Dedifferentiated amniotic fluid mesenchymal stem cell (primary cell): ENCODE measurements around the gene RNFT2.
"Not testable (repeated sequence)": the region's sequence is repeated elsewhere in the genome, so short reads cannot be mapped to it uniquely, and the experiment has no call there.

Experiments
- DNase-seq: peaks from one replicate; pipeline ENCODE4 v3.0.0-alpha.2; 2016; ENCODE audit errors: extremely low spot score

RNFT2 gene

GRCh38 chr12:116794725-116795124 is 56.6 kb downstream of the RNFT2 start:
- DNase-seq = no peak

- DNase-seq = no peak
Measured at GRCh38 chr12:116797885-116798284, 59.8 kb downstream of the RNFT2 start.

GRCh38 chr12:116798719-116799118 is 60.6 kb downstream of the RNFT2 start:
- no peak for DNase-seq

DNA sequence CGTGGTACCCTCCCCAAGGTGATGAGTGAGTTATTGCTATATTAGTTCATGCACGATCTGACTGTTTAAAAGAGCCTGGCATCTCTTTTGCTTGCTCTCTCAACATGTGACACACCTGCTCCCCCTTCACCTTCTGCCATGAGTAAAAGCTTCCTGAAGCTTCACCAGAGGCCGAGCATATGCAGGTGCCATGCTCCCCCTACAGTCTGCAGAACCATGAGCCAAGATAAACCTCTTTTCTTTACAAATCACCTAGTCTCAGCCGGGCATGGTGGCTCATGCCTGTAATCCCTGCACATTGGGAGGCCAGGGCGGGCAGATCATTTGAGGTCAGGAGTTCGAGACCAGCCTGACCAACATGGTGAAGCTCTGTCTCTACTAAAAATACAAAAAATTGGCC is 61.8 kb downstream of the RNFT2 start:
- DNase-seq = no peak

DNA sequence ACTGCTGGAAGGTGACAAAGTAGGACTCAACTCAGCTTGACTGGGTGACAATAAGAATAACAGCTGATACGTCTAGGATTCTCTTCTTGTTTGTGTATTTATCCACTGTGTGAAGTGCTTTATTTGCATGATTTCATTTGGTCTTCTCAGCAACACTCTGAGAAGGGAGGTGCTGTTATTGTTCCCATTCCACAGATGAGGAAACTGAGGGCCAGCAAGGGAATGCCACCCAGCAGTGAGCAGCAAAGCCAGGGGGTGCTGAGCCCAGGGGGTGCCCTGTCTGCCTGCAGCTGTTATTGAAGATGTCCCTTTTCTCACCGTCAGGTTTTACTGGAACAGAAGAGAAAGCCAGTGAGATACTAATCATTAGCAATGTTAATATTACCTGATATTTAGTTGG is 62.8 kb downstream of the RNFT2 start:
- DNase-seq = no peak

DNA sequence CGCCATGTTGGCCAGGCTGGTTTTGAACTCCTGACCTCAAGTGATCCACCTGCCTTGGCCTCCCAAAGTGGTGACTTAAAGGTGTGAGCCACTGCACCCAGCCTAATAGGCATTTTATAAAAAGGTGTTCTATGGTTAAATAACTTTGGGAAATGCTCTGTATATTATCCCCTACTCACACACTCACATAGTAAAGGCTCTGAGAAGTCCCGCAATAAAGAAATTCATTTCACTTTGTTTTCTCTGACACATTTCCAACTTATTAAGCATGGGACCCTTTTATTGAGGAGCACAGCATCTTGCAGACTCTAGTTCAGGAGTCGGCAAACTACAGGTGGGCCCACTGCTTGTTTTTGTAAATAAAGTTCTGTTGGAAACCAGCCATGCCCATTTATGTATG is 63.9 kb downstream of the RNFT2 start:
- DNase-seq = no peak

DNA sequence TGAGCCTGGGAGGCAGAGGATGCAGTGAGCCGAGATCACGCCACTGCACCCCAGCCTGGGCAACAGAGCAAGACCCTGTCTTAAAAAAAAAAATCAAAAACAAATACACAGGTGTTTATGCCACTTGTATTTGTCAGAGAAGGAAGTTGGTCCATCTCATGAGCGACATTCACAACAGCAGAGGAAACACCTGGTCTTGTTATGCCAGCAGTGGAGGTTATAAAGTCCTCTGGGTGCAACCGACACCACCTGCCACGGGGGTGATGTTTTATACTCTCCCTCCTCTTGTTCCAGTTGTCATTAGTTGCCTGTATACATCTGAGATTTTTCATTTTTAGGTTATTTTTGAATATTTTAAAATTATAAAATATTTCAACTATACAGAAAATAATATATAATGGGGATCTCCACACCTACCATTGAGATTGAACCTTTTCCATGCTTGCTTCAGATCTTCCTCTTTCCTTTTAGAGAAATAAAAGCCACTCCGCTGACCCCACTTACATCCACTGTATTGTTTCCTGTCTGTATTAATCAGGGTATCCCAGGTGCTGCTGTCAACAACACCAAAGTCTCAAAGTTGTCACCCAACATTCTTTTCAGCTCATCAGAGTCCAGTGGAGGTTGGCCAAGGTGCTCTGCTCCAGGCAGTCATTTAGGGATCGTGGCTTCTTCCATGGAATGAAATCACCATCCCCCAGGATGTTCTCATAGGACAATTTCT is 65.1 kb downstream of the RNFT2 start:
- no peak for DNase-seq

- no peak for DNase-seq
Measured at GRCh38 chr12:116804051-116804450, 65.9 kb downstream of the RNFT2 start.

DNA sequence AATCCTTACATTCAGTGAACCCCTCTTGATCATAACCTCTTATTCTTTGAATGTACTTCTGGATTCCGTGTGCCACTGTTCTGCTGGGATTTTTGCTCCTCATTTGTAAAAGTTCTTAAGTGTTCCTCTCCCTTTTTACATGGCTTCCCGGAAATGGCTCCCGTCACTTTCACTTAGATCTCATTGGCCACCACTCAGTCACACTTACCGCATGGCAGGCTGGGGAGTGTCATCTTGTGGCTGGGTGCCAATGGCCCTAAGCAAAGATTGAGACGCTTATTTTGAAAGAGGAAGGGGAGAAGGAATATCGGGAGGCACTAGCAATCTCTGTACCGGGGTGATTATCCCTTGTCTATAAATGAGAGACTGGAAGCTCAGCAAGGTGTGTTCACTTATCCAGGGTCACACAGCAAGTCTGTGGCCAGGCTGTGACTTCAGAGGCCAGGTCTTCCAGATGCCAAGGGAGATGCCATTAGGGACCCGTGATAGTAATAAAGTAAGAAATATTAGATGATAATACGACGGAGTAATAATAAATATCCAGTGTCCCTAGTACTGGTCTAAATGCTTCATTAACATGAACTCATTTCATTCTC is 68.8 kb downstream of the RNFT2 start:
- no peak for DNase-seq

DNA sequence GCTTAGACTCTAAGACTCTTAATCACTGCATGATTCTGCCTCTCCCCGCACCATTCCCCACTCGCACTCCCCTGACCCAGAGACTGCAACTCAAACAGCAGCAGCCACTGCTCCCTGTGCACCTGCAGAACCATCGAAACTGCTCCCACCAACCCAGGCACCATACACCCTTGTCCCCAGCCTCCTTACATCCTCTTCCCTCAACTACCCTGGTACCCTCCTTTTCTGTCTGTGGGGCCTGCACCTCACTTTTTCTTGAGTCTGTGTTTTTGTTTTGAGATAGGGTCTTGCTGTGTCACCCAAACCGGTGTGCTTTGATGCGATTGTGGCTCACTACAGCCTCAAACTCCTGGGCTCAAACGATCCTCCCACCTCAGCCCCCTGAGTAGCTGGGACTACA is 69.4 kb downstream of the RNFT2 start:
- no peak for DNase-seq

- DNase-seq = no peak
Measured at GRCh38 chr12:116808113-116809105, 70.3 kb downstream of the RNFT2 start.

DNA sequence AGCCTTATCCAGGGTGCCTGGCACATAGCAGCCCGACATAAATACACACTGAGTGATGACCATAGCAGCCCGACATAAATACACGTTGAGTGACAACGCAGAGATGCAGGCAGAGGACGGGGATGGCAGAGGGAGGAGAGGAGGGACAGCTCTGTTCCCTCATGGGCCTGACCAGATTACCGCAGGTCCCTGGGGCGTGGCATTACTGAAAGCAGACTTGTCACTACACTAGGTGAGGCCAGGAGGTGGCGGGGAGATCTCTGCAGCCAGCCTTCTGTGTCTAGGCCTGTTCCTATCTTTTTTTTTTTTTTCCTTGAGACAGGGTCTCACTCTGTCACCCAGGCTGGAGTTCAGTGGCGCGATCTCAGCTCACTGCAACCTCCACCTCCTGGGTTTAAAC is 74.1 kb downstream of the RNFT2 start:
- DNase-seq = no peak

GRCh38 chr12:116813271-116814041 is 75.3 kb downstream of the RNFT2 start:
- DNase-seq = no peak

DNA sequence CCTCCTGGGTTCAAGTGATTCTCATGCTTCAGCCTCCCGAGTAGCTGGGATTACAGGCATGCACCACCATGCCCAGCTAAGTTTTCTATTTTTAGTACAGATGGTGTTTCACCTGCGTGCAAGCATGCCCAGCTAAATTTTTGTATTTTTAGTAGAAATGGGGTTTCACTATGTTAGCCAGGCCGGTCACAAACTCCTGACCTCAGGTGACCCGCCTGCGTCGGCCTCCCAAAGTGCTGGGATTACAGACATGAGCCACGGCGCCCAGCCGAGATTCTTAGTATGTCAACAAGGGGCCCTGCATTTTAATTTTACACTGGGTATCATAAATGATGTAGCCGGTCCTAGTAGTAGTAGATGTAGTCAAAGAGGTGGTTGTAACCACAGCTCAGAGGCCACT is 76.7 kb downstream of the RNFT2 start:
- DNase-seq = not testable (repeated sequence)

- DNase-seq = no peak
Measured at GRCh38 chr12:116818341-116818856, 80.3 kb downstream of the RNFT2 start.

DNA sequence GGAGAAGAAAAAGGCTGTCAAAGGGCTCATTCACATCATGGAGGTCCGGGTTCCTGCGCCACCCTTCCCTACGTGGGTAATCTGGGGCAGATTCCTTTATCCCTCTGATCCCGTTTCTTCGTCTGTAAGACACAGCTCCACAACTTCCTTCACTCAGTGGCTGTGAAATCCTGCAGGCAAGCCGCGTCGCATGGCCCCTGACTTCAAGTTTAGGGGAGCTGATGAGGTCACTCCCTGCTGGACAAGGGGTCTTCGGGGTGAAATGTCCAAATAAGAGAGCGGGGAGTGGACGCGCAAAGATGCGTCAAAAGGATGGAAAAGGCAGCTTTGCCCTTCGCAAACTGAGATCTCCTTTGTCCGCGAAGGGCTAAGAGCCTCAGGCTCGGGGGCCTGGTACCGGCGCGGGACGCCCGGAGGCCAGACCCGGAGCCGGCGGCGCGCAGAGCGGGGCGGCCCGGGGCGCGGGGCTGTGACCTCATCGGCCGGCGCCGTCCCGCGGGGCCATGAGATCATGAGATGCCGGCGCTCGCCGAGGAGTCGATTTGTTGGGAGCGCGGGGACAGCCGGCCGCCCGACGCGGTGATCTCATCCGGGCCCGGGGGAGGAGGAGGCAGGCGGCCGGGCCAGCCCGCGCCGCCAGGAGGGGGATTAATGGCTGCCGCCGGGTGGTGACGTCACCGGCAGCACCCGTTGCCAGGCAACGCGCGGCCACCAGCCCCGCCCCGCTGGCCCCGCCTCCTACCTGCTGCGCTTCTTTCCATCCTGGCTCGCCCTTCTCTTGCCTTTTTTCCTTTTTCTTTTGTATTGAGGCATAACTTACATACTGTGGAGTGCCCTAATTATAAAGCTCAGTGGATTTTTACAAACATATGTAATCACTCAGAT is 81.1 kb downstream of the RNFT2 start:
- peak; percentile 84 for DNase-seq

GRCh38 chr12:116820064-116820656 is 82.0 kb downstream of the RNFT2 start:
- no peak for DNase-seq

DNA sequence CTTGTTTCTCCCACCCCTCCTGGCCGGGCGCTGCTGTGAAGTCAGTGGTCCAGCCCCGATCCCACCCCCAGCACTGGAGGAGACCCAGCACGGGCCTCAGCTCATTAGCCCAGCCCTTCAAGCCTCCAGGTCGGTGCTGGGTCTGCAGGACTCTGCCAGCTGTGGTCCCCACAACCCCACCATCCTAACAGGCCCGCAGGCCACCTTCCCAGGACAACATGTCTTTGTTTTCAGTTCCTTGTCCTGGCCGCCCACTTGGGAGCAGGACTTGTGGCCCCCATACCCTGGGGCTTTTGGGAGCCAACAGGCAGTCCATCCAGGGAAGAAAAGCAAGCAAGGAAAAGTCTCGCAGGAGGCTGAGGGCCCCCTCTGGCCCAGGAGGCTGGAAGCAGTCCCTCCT is 83.2 kb downstream of the RNFT2 start:
- no peak for DNase-seq

- DNase-seq = no peak
Measured at GRCh38 chr12:116827432-116827831, 89.3 kb downstream of the RNFT2 start.

- no peak for DNase-seq
Measured at GRCh38 chr12:116832353-116832752, 94.2 kb downstream of the RNFT2 start.
